Neural cell (in vitro differentiated cells): ENCODE measurements around the gene OTOP3. TPM values are rescaled to one million over a fixed set of nuclear protein-coding genes. Genes with fewer than 3 reads are reported as not detected.

ENCODE experiments used
- H2AFZ ChIP-seq: fragments of 200-600, 300-800 bp; sonication (generic), shearing (Covaris generic); 2 replicates; pipeline ENCODE4 v1.6.0; 2014; ENCODE audit warnings: low read depth, mild to moderate bottlenecking, antibody characterized with exemption, low read length, moderate library complexity
- H3F3A ChIP-seq: fragments of 200-600 bp; shearing (Covaris generic); 2 replicates; pipeline ENCODE4 v1.6.1; 2016; ENCODE audit warnings: mild to moderate bottlenecking, moderate library complexity, mixed read lengths, antibody characterized with exemption, low read length; ENCODE audit not compliant: insufficient read depth, poor library complexity, severe bottlenecking
- H3K27ac ChIP-seq: fragments of 200-600, 300-800 bp; sonication (generic), shearing (Covaris generic); 2 replicates; pipeline ENCODE4 v1.5.1; 2014; ENCODE audit warnings: mild to moderate bottlenecking, low read length, moderate library complexity
- H3K27me3 ChIP-seq: fragments of 300-800, 200-600 bp; sonication (generic), shearing (Covaris generic); 2 replicates; pipeline ENCODE4 v1.6.0; 2014; ENCODE audit warnings: mild to moderate bottlenecking, low read depth, low read length, moderate library complexity; ENCODE audit not compliant: insufficient read depth
- H3K36me3 ChIP-seq: fragments of 300-800, 200-600 bp; sonication (generic), shearing (Covaris generic); 2 replicates; pipeline ENCODE4 v1.5.1; 2014; ENCODE audit warnings: mild to moderate bottlenecking, antibody characterized with exemption, low read length, moderate library complexity; ENCODE audit not compliant: insufficient read depth
- H3K4me2 ChIP-seq: fragments of 300-800, 200-600 bp; sonication (generic), shearing (Covaris generic); 2 replicates; pipeline ENCODE4 v1.6.0; 2014; ENCODE audit warnings: mild to moderate bottlenecking, low read length
- H3K4me3 ChIP-seq: fragments of 300-800, 200-600 bp; sonication (generic), shearing (Covaris generic); 2 replicates; pipeline ENCODE4 v1.5.1; 2014; ENCODE audit warnings: mild to moderate bottlenecking, low read length, moderate library complexity
- H3K79me2 ChIP-seq: fragments of 200-600 bp; shearing (Covaris generic); replicated peaks from 2 replicates; pipeline ENCODE4 v1.6.0; 2014; ENCODE audit warnings: mild to moderate bottlenecking, low read length, moderate library complexity; ENCODE audit not compliant: insufficient read depth
- H3K9ac ChIP-seq: fragments of 300-800, 200-600 bp; sonication (generic), shearing (Covaris generic); 2 replicates; pipeline ENCODE4 v1.6.1; 2016; ENCODE audit warnings: mild to moderate bottlenecking, low read length, mixed read lengths
- H3K9me2 ChIP-seq: fragments of 200-600 bp; shearing (Covaris generic); 2 replicates; pipeline ENCODE4 v1.6.1; 2016; ENCODE audit warnings: mild to moderate bottlenecking, low read length, mixed read lengths; ENCODE audit not compliant: insufficient read depth
- H3K9me3 ChIP-seq: fragments of 200-600, 300-800 bp; sonication (generic), shearing (Covaris generic); 2 replicates; pipeline ENCODE4 v1.6.1; 2016; ENCODE audit warnings: mild to moderate bottlenecking, mixed run types, low read length, moderate library complexity, mixed read lengths
- H4K20me1 ChIP-seq: fragments of 200-600 bp; shearing (Covaris generic); 2 replicates; pipeline ENCODE4 v1.6.1; 2016; ENCODE audit warnings: mild to moderate bottlenecking, mixed run types; ENCODE audit not compliant: insufficient read depth
- CTCF ChIP-seq: fragments of 450-650 bp; IDR thresholded peaks from 2 replicates; pipeline ENCODE4 v1.5.1; 2014; ENCODE audit warnings: antibody characterized with exemption, mild to moderate bottlenecking, moderate library complexity; ENCODE audit not compliant: poor library complexity, severe bottlenecking
- EP300 ChIP-seq: fragments of 450-650 bp; conservative IDR thresholded peaks from 2 replicates; pipeline ENCODE4 v1.6.1; 2014; ENCODE audit warnings: antibody characterized with exemption, mild to moderate bottlenecking, moderate library complexity; ENCODE audit not compliant: poor library complexity, severe bottlenecking
- EZH2 ChIP-seq: fragments of 200-600, 300-800 bp; shearing (Covaris generic), sonication (generic); IDR thresholded peaks from 2 replicates; pipeline ENCODE4 v1.6.1; 2014; ENCODE audit warnings: antibody characterized with exemption, low read length, borderline replicate concordance, mild to moderate bottlenecking; ENCODE audit not compliant: insufficient read depth, poor library complexity, severe bottlenecking
- MXI1 ChIP-seq: fragments of 450-650 bp; conservative IDR thresholded peaks from 2 replicates; pipeline ENCODE4 v1.6.1; 2014; ENCODE audit warnings: antibody characterized with exemption, mild to moderate bottlenecking; ENCODE audit not compliant: poor library complexity, severe bottlenecking
- POLR2AphosphoS5 ChIP-seq: IDR thresholded peaks from 2 replicates; pipeline ENCODE4 v1.6.1; 2012
- RAD21 ChIP-seq: fragments of 450-650 bp; conservative IDR thresholded peaks from 2 replicates; pipeline ENCODE4 v1.6.1; 2014; ENCODE audit warnings: antibody characterized with exemption, mild to moderate bottlenecking, moderate library complexity
- REST ChIP-seq: IDR thresholded peaks from 2 replicates; pipeline ENCODE4 v1.6.1; 2012; ENCODE audit warnings: borderline replicate concordance
- SMC3 ChIP-seq: fragments of 450-650 bp; conservative IDR thresholded peaks from 2 replicates; pipeline ENCODE4 v1.6.1; 2014; ENCODE audit warnings: antibody characterized with exemption, mild to moderate bottlenecking, moderate library complexity; ENCODE audit not compliant: poor library complexity
- TAF1 ChIP-seq: IDR thresholded peaks from 2 replicates; pipeline ENCODE4 v1.6.1; 2012; ENCODE audit warnings: low read depth
- polyA plus RNA-seq: library from polyadenylated mRNA; depleted of rRNA; stranded (reverse); fragments of >200 nt; gene quantifications from 2 replicates; pipeline ENCODE4 v1.2.3, GENCODE V29; 2014

OTOP3 gene
- polyA plus RNA-seq, 1 donor from 2014 or later, result not detected

- H3K9me2 ChIP-seq, result no peaks in the 10 kb centered on the region
- no peaks in the 10 kb centered on the region for H3F3A ChIP-seq
- no peaks in the 10 kb centered on the region for H3K79me2 ChIP-seq
- H3K27ac ChIP-seq, result no peak overlapping the region
- no peak overlapping the region for H3K9ac ChIP-seq
- H3K4me3 ChIP-seq, result no peak overlapping the region
- peaks cover 15% of the 10 kb centered on the region for H3K27me3 ChIP-seq
- H3K4me2 ChIP-seq, result no peak overlapping the region
- TF ChIP-seq EZH2, result no peak
- no peak for TF ChIP-seq RAD21
- TF ChIP-seq SMC3, result no peak
- no peak for TF ChIP-seq POLR2AphosphoS5
- TF ChIP-seq TAF1, result no peak
- TF ChIP-seq MXI1, result no peak
- TF ChIP-seq EP300, result no peak
- no peak for TF ChIP-seq CTCF
- TF ChIP-seq REST, result no peak
- no peak overlapping the region for H2AFZ ChIP-seq
- H3K36me3 ChIP-seq, result no peaks in the 10 kb centered on the region
- H3K9me3 ChIP-seq, result no peaks in the 10 kb centered on the region
- H4K20me1 ChIP-seq, result no peaks in the 10 kb centered on the region
Measured at GRCh38 chr17:74900208-74900607, 35.5 kb upstream of the OTOP3 start.

DNA sequence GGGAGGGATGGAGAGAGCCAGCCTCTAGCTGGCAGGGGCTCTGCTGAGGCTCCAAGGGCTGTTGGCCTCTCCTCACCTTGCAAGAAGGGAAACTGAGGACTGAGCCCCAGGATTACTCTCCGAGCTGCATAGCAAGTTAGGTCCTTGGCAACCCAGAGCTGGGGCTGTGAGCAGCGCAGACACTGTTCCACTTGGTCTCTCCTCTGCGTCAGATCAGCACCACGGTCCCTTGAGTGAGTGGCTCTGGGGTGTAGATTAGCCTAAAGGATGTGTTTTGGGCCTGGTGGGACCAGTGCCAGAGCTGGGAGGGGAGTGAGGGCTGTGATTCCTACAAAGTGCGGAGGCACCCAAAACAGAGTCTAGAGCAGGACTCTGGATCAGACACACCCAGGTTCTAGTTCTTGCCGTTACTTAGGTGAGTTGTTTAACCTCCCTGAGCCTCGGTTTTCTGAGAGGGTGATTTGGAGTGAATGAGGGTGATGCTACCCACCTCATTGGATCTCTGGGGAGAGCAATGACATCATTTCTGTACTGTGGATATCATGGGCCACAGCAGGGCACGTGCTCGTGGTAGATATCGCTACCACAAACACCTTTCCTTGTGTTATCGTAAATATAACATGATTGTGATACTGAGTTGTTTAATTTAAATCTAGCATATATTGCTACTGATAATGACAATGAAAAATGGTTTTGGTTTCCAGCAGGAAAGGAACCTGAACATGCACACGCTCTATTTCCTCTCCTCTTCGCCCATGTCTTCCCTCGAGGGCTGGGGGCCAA is 34.2 kb upstream of the OTOP3 start:
- Histone ChIP-seq H3K9me3 (no peaks in the 10 kb centered on the region), H3K27me3 (peaks cover 3% of the 10 kb centered on the region), H3K4me3 (no peak overlapping the region), H2AFZ (no peak overlapping the region), H3K4me2 (no peak overlapping the region), H3F3A (no peaks in the 10 kb centered on the region), H4K20me1 (no peaks in the 10 kb centered on the region), H3K79me2 (no peaks in the 10 kb centered on the region), H3K9me2 (no peaks in the 10 kb centered on the region), H3K36me3 (no peaks in the 10 kb centered on the region), H3K27ac (no peak overlapping the region), H3K9ac (no peak overlapping the region)
- TF ChIP-seq TAF1, result no peak
- no peak for TF ChIP-seq EP300
- no peak for TF ChIP-seq REST
- no peak for TF ChIP-seq RAD21
- TF ChIP-seq SMC3, result no peak
- no peak for TF ChIP-seq EZH2
- no peak for TF ChIP-seq CTCF
- no peak for TF ChIP-seq POLR2AphosphoS5
